DND-41 (cell line): ENCODE results near the gene TPP1.

Experiments used
- ATAC-seq: fragments of 200-7000 bp; cut with Tn5 transposase; 3 replicates; pipeline ENCODE4 v1.9.1; 2021; ENCODE audit warnings: low read depth; ENCODE audit not compliant: insufficient read depth
- DNase-seq: peaks from one replicate; pipeline ENCODE4 v3.0.0-alpha.2; 2020
- H2AFZ ChIP-seq: 2 replicates; pipeline ENCODE4 v1.6.0; 2012; ENCODE audit warnings: low read depth, low read length
- H3K27ac ChIP-seq: 2 replicates; pipeline ENCODE4 v1.5.1; 2012; ENCODE audit warnings: low read length, inconsistent platforms
- H3K27me3 ChIP-seq: fragments of 200-600 bp; sonication (generic); 2 replicates; pipeline ENCODE4 v1.6.0; 2012; ENCODE audit warnings: low read length, mild to moderate bottlenecking, inconsistent platforms; ENCODE audit not compliant: insufficient read depth, poor library complexity
- H3K36me3 ChIP-seq: 2 replicates; pipeline ENCODE4 v1.5.1; 2012; ENCODE audit warnings: low read length, inconsistent platforms; ENCODE audit not compliant: insufficient read depth
- H3K4me1 ChIP-seq: 2 replicates; pipeline ENCODE4 v1.5.1; 2012; ENCODE audit warnings: mild to moderate bottlenecking, low read length; ENCODE audit not compliant: insufficient read depth
- H3K4me2 ChIP-seq: 2 replicates; pipeline ENCODE4 v1.6.0; 2012; ENCODE audit warnings: mild to moderate bottlenecking, moderate library complexity, low read length, inconsistent platforms; ENCODE audit not compliant: insufficient read depth
- H3K4me3 ChIP-seq, 2 experiments: fragments of 200-600 bp in 1 of 2; shearing (Covaris generic) in 1 of 2; 2 replicates each; pipeline ENCODE4 v1.5.1; 2012 to 2016; ENCODE audit warnings: inconsistent platforms in 2 of 2, low read length in 2 of 2, mild to moderate bottlenecking in 2 of 2, low read depth in 1 of 2, moderate library complexity in 1 of 2
- H3K79me2 ChIP-seq: 2 replicates; pipeline ENCODE4 v1.6.0; 2012; ENCODE audit warnings: low read length, inconsistent platforms; ENCODE audit not compliant: insufficient read depth
- H3K9ac ChIP-seq: 2 replicates; pipeline ENCODE4 v1.6.0; 2012; ENCODE audit warnings: low read depth, mild to moderate bottlenecking, inconsistent platforms, low read length, moderate library complexity
- H3K9me3 ChIP-seq: 2 replicates; pipeline ENCODE4 v1.5.1; 2012; ENCODE audit warnings: low read length, moderate library complexity, mild to moderate bottlenecking, inconsistent platforms; ENCODE audit not compliant: insufficient read depth, severe bottlenecking
- H4K20me1 ChIP-seq: 2 replicates; pipeline ENCODE4 v1.6.0; 2012; ENCODE audit warnings: low read length; ENCODE audit not compliant: insufficient read depth
- EZH2 ChIP-seq: IDR thresholded peaks from 3 replicates; pipeline ENCODE4 v1.6.1; 2012; ENCODE audit warnings: borderline replicate concordance, low read depth, mild to moderate bottlenecking, moderate library complexity, low read length, inconsistent platforms; ENCODE audit not compliant: severe bottlenecking
- TF ChIP-seq, protein P1 (sequence below): IDR thresholded peaks from 2 replicates; pipeline ENCODE4 v1.5.1; 2012; ENCODE audit warnings: borderline replicate concordance, low read length, moderate library complexity, mild to moderate bottlenecking; ENCODE audit not compliant: poor library complexity, severe bottlenecking; ENCODE audit errors: extremely low read depth

TPP1 gene

DNA sequence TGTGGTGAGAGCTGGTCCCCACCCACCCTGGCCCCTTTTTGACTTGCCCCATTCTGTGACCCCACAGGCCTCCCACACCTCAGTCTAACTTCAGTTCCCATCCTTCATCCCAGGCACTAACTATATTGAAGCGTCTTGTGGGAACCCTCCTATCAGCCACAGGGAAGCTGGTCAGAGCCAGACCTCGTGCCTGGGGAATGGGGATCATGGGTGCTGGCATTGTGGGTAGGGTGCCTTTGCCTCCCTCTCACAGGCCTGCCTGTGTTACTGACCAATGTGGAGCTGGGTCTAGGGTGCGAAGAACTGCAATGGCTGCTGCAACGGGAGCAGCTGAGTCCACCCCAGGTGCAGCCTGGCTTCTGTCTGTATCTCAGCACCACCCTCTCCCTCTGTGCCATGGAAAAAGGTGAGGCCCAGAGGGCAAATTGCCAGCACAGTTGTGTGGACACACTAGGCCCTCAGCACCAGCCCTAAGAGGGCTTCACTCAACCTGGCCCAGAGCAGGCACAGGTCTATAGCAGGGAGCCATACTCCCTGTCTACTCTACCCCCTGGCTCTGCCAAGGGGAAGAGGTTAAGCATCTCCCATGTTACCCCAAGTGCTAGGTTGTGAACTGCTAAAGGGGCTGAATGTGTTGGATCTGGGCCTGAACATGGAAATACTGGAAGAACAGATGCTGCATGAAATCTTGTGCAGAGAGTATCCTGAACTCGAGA, 53.1 kb downstream of the TPP1 start:
- Histone ChIP-seq H3K79me2 (no peaks in the 10 kb centered on the region), H3K9ac (no peak overlapping the region), H2AFZ (no peak overlapping the region), H3K4me2 (no peak overlapping the region), H3K4me3 (no peak overlapping the region), H3K27me3 (no peaks in the 10 kb centered on the region), H3K27ac (no peak overlapping the region), H3K4me1 (no peaks in the 10 kb centered on the region), H3K9me3 (no peaks in the 10 kb centered on the region), H4K20me1 (no peaks in the 10 kb centered on the region), H3K36me3 (no peaks in the 10 kb centered on the region; the same call in 1 of the 2 replicates)
- no peak for TF ChIP-seq EZH2
- TF ChIP-seq, protein P1, sequence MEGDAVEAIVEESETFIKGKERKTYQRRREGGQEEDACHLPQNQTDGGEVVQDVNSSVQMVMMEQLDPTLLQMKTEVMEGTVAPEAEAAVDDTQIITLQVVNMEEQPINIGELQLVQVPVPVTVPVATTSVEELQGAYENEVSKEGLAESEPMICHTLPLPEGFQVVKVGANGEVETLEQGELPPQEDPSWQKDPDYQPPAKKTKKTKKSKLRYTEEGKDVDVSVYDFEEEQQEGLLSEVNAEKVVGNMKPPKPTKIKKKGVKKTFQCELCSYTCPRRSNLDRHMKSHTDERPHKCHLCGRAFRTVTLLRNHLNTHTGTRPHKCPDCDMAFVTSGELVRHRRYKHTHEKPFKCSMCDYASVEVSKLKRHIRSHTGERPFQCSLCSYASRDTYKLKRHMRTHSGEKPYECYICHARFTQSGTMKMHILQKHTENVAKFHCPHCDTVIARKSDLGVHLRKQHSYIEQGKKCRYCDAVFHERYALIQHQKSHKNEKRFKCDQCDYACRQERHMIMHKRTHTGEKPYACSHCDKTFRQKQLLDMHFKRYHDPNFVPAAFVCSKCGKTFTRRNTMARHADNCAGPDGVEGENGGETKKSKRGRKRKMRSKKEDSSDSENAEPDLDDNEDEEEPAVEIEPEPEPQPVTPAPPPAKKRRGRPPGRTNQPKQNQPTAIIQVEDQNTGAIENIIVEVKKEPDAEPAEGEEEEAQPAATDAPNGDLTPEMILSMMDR = no peak
- ATAC-seq (no peak), DNase-seq (no peak)

DNA sequence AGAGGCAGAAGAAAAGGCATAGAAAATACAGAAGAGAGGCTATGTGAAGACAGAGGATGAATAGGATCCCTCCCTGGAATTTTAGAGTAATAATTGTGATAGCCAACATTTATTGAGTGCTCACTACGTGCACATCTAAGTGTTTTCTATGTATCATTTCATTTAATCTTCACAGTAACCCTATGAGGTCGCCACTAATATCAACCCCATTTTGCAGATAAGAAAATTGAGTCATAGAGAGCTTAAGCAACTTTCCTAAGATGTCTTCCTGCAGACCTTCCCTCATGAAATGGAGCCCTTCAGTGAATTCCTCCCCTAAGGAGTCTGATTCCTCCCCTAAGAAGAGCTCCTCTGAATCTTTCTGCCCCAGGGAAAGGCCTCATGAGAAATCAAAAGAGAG, 53.9 kb downstream of the TPP1 start:
- Histone ChIP-seq H3K9me3 (no peaks in the 10 kb centered on the region), H3K27ac (no peak overlapping the region), H3K4me1 (no peaks in the 10 kb centered on the region), H3K36me3 (no peaks in the 10 kb centered on the region), H3K4me2 (no peak overlapping the region), H3K9ac (no peak overlapping the region), H3K79me2 (no peaks in the 10 kb centered on the region), H4K20me1 (no peaks in the 10 kb centered on the region), H2AFZ (no peak overlapping the region), H3K4me3 (no peak overlapping the region), H3K27me3 (no peaks in the 10 kb centered on the region)
- TF ChIP-seq EZH2 = no peak
- TF ChIP-seq, protein P1 = no peak
- DNase-seq = no peak
- ATAC-seq = no peak

DNA sequence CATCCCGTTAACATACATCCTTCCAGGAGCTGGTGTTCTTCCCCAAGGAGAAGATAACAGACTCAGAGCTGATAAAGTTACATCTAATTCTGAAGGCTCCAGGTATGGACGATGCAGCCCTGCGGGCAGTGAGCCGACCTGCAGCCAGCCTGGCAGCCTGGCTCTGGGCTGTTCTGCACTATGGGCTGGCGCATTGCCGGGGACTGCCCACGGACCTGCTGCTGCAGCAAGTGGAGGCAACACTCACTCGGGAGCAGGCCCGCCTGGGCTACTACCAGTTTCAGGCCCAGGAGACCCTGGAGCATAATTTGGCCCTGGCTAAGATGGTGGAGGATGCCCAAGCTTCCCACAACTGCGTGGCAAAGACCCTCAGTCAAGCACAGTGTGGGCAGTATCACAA, 55.6 kb downstream of the TPP1 start:
- Histone ChIP-seq H3K4me2 (no peak overlapping the region), H3K79me2 (no peaks in the 10 kb centered on the region), H4K20me1 (no peaks in the 10 kb centered on the region), H3K9me3 (no peaks in the 10 kb centered on the region), H3K36me3 (no peaks in the 10 kb centered on the region), H3K27me3 (no peaks in the 10 kb centered on the region), H3K4me3 (no peak overlapping the region), H3K4me1 (no peaks in the 10 kb centered on the region), H3K27ac (no peak overlapping the region), H2AFZ (no peak overlapping the region), H3K9ac (no peak overlapping the region)
- no peak for TF ChIP-seq EZH2
- TF ChIP-seq, protein P1 = no peak
- no peak for DNase-seq
- no peak for ATAC-seq
